HG02759 (cell line): Measurements from ENCODE around the gene YBX3.

Experiments
- ATAC-seq: cut with Tn5 transposase; IDR thresholded peaks from one replicate; pipeline ENCODE4 v1.9.1; 2021; ENCODE audit warnings: mild to moderate bottlenecking, moderate library complexity; ENCODE audit not compliant: unreplicated experiment

The YBX3 gene

GRCh38 chr12:10672231-10672868 lies 50.8 kb downstream of the YBX3 start:
- no peak for ATAC-seq

DNA sequence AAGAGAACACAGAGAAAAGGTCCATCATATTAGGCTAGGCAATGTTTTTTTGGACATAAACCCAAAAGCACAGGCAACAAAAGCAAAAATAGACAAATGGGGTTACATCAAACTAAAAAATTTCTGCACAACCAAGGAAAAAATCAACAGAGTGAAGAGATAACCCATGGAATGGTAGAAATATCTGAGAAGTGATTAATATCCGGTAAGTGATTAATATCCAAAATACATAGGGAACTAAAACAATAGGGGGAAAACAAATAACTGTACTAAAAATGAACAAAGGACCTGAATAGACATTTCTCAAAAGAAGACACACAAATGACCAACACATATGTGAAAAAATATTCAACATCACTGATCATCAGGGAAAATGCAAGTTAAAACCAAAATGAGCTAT lies 53.6 kb downstream of the YBX3 start:
- no peak for ATAC-seq

- ATAC-seq = no peak
Measured at GRCh38 chr12:10668526-10668925, 54.6 kb downstream of the YBX3 start.

DNA sequence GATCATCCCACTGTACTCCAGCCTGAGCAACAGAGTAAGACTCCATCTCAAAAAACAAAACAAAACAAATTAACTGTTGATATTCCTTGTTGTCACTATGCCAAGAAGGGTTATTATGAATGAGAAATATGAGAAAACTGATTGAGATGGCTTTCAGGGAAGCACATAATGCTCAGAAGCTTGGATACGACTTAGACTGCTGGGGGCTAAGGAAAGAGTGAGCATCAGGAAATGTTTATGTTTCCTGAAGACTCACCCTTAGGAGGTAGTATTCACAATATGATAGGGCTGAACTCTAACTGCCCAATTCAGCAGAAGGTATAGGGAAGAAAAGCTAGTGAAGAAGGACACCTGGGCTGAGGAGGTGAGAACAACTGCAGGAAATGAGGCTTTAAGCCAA lies 55.5 kb downstream of the YBX3 start:
- ATAC-seq = no peak

GRCh38 chr12:10664499-10664898 lies 58.6 kb downstream of the YBX3 start:
- no peak for ATAC-seq

DNA sequence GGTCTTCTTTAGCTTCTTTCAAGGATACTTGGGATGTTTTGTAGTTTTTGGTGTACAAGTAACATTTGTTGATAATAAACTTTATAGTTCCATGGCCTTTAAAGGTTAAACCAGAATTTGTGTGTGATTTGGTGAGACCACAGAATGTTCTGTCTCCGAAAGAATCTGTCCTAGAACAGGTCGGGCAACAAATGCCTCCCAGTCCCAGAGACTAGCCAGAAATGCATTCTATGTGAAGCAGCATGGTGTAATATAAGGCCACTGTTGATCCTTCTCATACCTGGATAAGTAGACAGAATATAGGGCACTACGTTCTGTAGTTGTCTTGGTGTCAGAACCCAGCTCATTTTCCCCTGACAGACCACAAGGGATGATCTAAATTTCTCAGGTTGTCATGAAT lies 59.3 kb downstream of the YBX3 start:
- no peak for ATAC-seq

DNA sequence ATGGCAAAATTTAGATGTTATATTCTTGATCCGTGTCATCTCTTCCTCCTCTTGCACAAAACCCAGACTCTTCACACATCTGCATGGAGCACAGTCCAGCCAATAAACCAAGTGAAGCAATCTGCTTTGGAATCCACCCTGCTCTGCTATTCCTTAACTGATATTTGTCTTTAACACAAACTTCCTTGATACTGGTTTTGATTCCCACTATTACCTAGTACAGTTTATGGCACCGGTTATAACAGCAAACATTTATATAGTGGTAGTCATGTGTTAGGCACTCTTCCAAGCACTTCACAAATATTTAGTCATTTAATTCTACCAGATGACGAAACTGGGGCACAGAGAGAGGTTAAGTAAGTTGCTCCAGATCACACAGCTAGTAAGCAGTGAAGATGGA lies 61.8 kb downstream of the YBX3 start:
- ATAC-seq = no peak

DNA sequence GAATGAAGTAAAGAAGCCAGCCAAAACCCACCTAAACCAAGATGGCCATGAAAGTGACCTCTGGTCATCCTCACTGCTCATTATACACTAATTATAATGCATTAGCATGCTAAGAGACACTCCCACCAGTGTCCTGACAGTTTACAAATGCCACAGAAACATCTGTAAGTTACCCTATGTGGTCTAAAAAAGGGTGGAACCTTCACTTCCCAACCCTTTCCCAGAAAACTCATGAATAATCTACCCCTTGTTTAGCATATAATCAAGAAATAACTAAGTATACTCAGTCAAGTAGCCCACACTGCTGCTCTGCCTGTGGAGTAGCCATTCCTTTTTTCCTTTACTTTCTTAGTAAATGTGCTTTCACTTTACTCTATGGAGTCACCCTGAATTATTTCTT lies 69.1 kb downstream of the YBX3 start:
- no peak for ATAC-seq

- no peak for ATAC-seq
Measured at GRCh38 chr12:10652192-10652591, 70.9 kb downstream of the YBX3 start.
